ENCODE measurements around the gene IQCH. TPM values are rescaled to one million over a fixed set of nuclear protein-coding genes. Genes with fewer than 3 reads are reported as not detected.

IQCH gene
- total and polyA plus RNA-seq, 9 donors, result 0.54 to 10.0 (median 0.84) TPM

- H3K9me3 ChIP-seq, result no peaks in the 10 kb centered on the region
- 76 to 96% (median 89%) methylated on average over 3 of the region's 3 CpGs for WGBS, 3 donors
- H3K27me3 ChIP-seq, result no peaks in the 10 kb centered on the region
- no peaks in the 10 kb centered on the region for H3K4me1 ChIP-seq (ENCODE audit: insufficient read depth)
- TF ChIP-seq CTCF (IDR thresholded peaks at IDR 0.05) (no peak), EP300 (IDR thresholded peaks at IDR 0.05) (no peak), POLR2A (IDR thresholded peaks at IDR 0.05) (no peak)
- H3K4me3 ChIP-seq, result no peak overlapping the region
- H3K36me3 ChIP-seq, result no peaks in the 10 kb centered on the region
- intact Hi-C loops (cut with DNase I), result loop anchor here in 1 of 4 donors (10.0 kb wide), 1 partner anchor 345 kb away; no protein-coding TSS in a partner anchor
- H3K27ac ChIP-seq, result no peak overlapping the region
- no peak for DNase-seq
Measured at GRCh38 chr15:67469680-67470079, 215.1 kb downstream of the IQCH start.

- no peaks in the 10 kb centered on the region for H3K27me3 ChIP-seq
- no peaks in the 10 kb centered on the region for H3K4me1 ChIP-seq (ENCODE audit: insufficient read depth)
- 80 to 97% (median 94%) methylated on average over 1 of the region's 1 CpG for WGBS, 3 donors
- no peak for DNase-seq
- H3K9me3 ChIP-seq, result no peaks in the 10 kb centered on the region
- no peak overlapping the region for H3K4me3 ChIP-seq
- intact Hi-C loops (cut with DNase I), result loop anchor here in 1 of 4 donors (10.0 kb wide), 1 partner anchor 342 kb away; no protein-coding TSS in a partner anchor
- no peaks in the 10 kb centered on the region for H3K36me3 ChIP-seq
- TF ChIP-seq CTCF (IDR thresholded peaks at IDR 0.05), result no peak
- no peak for TF ChIP-seq POLR2A (IDR thresholded peaks at IDR 0.05)
- no peak for TF ChIP-seq EP300 (IDR thresholded peaks at IDR 0.05)
- no peak overlapping the region for H3K27ac ChIP-seq
Measured at GRCh38 chr15:67472957-67473356, 218.4 kb downstream of the IQCH start.

GRCh38 chr15:67474405-67475110 is 220.0 kb downstream of the IQCH start:
- H3K4me1 ChIP-seq (ENCODE audit: insufficient read depth), result no peaks in the 10 kb centered on the region
- H3K4me3 ChIP-seq, result no peak overlapping the region
- TF ChIP-seq EP300 (IDR thresholded peaks at IDR 0.05) (no peak), CTCF (IDR thresholded peaks at IDR 0.05) (no peak), POLR2A (IDR thresholded peaks at IDR 0.05) (no peak)
- no peaks in the 10 kb centered on the region for H3K27me3 ChIP-seq
- 86 to 91% (median 90%) methylated on average over 5 of the region's 5 CpGs for WGBS, 3 donors
- no peaks in the 10 kb centered on the region for H3K36me3 ChIP-seq
- DNase-seq, result no peak
- no peak overlapping the region for H3K27ac ChIP-seq
- no peaks in the 10 kb centered on the region for H3K9me3 ChIP-seq
- intact Hi-C loops (cut with DNase I), result loop anchor here in 1 of 4 donors (10.0 kb wide), 1 partner anchor 340 kb away; no protein-coding TSS in a partner anchor

- intact Hi-C loops (cut with DNase I), result loop anchor here in 1 of 4 donors (10.0 kb wide), 1 partner anchor 335 kb away; no protein-coding TSS in a partner anchor
- Histone ChIP-seq H3K27me3 (no peaks in the 10 kb centered on the region), H3K4me1 (ENCODE audit: insufficient read depth) (no peaks in the 10 kb centered on the region), H3K9me3 (no peaks in the 10 kb centered on the region), H3K27ac (no peak overlapping the region), H3K36me3 (no peaks in the 10 kb centered on the region), H3K4me3 (no peak overlapping the region)
- 76 to 83% (median 79%) methylated on average over 5 of the region's 5 CpGs for WGBS, 3 donors
- DNase-seq, result no peak
- no peak for TF ChIP-seq EP300 (IDR thresholded peaks at IDR 0.05)
- TF ChIP-seq POLR2A (IDR thresholded peaks at IDR 0.05), result no peak
- no peak for TF ChIP-seq CTCF (IDR thresholded peaks at IDR 0.05)
Measured at GRCh38 chr15:67479781-67480505, 225.4 kb downstream of the IQCH start.
